Activated CD4-positive, alpha-beta T cell treated with anti-CD3 and anti-CD28 coated beads for 1 hour (primary cell): Measurements from ENCODE around the gene SLK.

Experiments used
- DNase-seq: peaks from one replicate; pipeline ENCODE4 v3.0.0-alpha.2; 2020

SLK gene

GRCh38 chr10:103991393-103992128 is 24.6 kb downstream of the SLK start:
- DNase-seq = no peak

- DNase-seq = no peak
Observed at GRCh38 chr10:103995134-103995533, 28.2 kb downstream of the SLK start.

- no peak for DNase-seq
Observed at GRCh38 chr10:103998805-103999204, 31.9 kb downstream of the SLK start.

- no peak for DNase-seq
Observed at GRCh38 chr10:104002911-104003310, 36.0 kb downstream of the SLK start.

GRCh38 chr10:104005172-104005863 is 38.4 kb downstream of the SLK start:
- DNase-seq = no peak

- no peak for DNase-seq
Observed at GRCh38 chr10:104011904-104012303, 45.0 kb downstream of the SLK start.

- no peak for DNase-seq
Observed at GRCh38 chr10:104013489-104013888, 46.5 kb downstream of the SLK start.

- no peak for DNase-seq
Observed at GRCh38 chr10:104014176-104014575, 47.2 kb downstream of the SLK start.

- DNase-seq = no peak
Observed at GRCh38 chr10:104016661-104017060, 49.7 kb downstream of the SLK start.

GRCh38 chr10:104018471-104018870 is 51.5 kb downstream of the SLK start:
- DNase-seq = no peak

GRCh38 chr10:104020020-104020419 is 53.1 kb downstream of the SLK start:
- no peak for DNase-seq

- no peak for DNase-seq
Observed at GRCh38 chr10:104021246-104021645, 54.3 kb downstream of the SLK start.

- no peak for DNase-seq
Observed at GRCh38 chr10:104022026-104022425, 55.1 kb downstream of the SLK start.

- DNase-seq = no peak
Observed at GRCh38 chr10:104025524-104025923, 58.6 kb downstream of the SLK start.

GRCh38 chr10:104026762-104027161 is 59.8 kb downstream of the SLK start:
- DNase-seq = no peak

GRCh38 chr10:104028146-104028545 is 61.2 kb downstream of the SLK start:
- no peak for DNase-seq

- DNase-seq = no peak
Observed at GRCh38 chr10:104028823-104029520, 62.0 kb downstream of the SLK start.

- no peak for DNase-seq
Observed at GRCh38 chr10:104029521-104029860, 62.6 kb downstream of the SLK start.

GRCh38 chr10:104031631-104032030 is 64.7 kb downstream of the SLK start:
- no peak for DNase-seq

GRCh38 chr10:104032144-104032775 is 65.3 kb downstream of the SLK start:
- no peak for DNase-seq

- DNase-seq = no peak
Observed at GRCh38 chr10:104033401-104033930, 66.5 kb downstream of the SLK start.

GRCh38 chr10:104033966-104034365 is 67.0 kb downstream of the SLK start:
- DNase-seq = no peak
